Measurements from ENCODE around the gene MFSD6.

Gene MFSD6

GRCh38 chr2:190408538-190409271 is 550 bp downstream of the MFSD6 start:
- POLR2A ChIA-PET = no interaction called here

DNA sequence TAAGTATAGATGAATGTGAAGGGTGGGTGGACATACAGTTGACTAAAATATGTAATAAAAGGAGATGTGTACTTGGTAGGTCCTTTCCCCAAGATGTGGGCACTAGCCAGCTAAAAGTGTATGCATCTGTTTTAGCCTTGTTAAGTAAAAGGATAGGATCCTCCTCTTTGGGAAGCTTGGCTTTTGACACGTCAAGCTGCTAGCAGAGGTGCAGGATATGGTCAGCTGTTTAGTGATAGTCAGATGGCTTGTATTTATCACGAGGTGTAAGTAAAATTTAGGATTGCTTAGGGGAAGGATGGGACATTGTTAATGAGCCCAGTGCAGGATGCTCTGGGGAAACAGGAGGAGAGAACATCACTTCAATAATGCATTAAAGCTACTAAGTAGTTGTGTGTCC is 1.5 kb downstream of the MFSD6 start:
- TF ChIP-seq CTCF (IDR thresholded peaks at IDR 0.05; ENCODE audit: insufficient read depth, low read length, missing control alignments) = no peak
- no peak overlapping the region for H3K4me3 ChIP-seq (ENCODE audit: low read depth, low read length)
- ChIA-PET CTCF (no interaction called here), POLR2A (no interaction called here)
- DNase-seq (ENCODE audit: low read depth, low spot score) = no peak

More at GRCh38 chr2:190408538-190409271, 550 bp downstream of the MFSD6 start:
- no peak for DNase-seq (ENCODE audit: low read depth, low spot score)
- TF ChIP-seq CTCF (IDR thresholded peaks at IDR 0.05; ENCODE audit: insufficient read depth, low read length, missing control alignments) = no peak
- CTCF ChIA-PET = no interaction called here
- H3K4me3 ChIP-seq (ENCODE audit: low read depth, low read length) = peak overlapping the region; percentile 58

DNA sequence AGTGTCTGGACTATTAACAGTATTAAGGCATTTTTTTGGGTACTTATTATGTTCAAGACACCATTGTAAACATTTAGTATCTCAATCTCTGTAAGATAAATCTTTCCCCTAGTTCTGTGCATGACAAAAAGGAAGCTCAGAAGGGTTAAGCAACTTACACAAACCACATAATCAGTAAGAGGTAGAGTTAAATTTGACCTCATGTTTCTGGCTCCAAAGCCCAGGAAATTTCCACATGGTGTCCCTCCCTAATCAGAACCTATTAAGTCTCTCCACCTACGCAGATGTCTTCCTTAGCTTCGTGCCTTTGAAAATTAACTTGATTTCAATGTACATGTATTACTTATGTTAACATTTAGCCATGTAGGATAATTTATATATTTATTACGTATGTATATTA is 2.0 kb downstream of the MFSD6 start:
- no peak for TF ChIP-seq CTCF (IDR thresholded peaks at IDR 0.05; ENCODE audit: insufficient read depth, low read length, missing control alignments)
- CTCF ChIA-PET = no interaction called here
- no peak overlapping the region for H3K4me3 ChIP-seq (ENCODE audit: low read depth, low read length)
- DNase-seq (ENCODE audit: low read depth, low spot score) = no peak
- POLR2A ChIA-PET = interaction anchor here (0.7 kb wide), 1 partner anchor 31 kb away, joined by 3 read pairs; no protein-coding TSS in a partner anchor

DNA sequence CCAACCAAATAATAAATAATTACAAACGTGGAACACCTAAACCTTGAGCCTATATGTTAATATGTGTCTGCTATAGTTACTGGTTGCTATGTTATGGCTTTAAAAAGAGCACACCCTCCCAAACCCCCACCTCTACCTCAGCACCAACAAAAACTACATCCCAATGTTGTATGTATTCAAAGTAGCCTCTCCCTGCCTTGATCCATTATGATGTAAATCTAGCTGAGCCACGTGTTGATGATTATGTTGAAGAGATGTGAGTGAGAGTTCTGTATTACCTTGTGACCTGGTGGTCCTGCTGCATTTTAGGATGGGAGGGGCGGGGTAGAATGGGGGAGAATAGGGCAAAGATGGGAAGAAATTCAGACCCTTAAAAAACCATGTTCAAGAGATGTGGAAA is 4.8 kb downstream of the MFSD6 start:
- H3K4me3 ChIP-seq (ENCODE audit: low read depth, low read length) = no peak overlapping the region
- TF ChIP-seq CTCF (IDR thresholded peaks at IDR 0.05; ENCODE audit: insufficient read depth, low read length, missing control alignments) = no peak
- DNase-seq (ENCODE audit: low read depth, low spot score) = no peak
- POLR2A ChIA-PET = no interaction called here
- CTCF ChIA-PET = no interaction called here

DNA sequence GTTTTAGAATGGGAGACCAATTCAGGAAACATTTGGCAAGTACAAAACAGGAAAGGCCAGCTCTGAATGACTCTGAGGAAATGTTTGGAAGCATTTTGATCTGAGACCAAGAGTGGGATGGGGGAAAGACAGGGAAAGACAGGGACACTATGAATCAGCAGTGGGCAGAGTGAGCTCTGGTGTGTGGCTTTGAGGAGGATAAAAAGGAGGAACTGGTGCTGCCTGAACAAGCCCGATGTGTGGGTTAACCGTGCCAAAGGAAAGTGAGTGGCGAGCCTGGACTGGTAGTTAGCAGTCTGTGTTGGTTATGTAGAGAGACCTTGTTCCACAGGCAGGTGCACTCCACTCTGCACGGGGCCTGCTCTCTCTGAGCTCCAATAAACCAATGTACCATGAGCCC is 5.3 kb downstream of the MFSD6 start:
- no peak for DNase-seq (ENCODE audit: low read depth, low spot score)
- POLR2A ChIA-PET = no interaction called here
- CTCF ChIA-PET = no interaction called here
- no peak for TF ChIP-seq CTCF (IDR thresholded peaks at IDR 0.05; ENCODE audit: insufficient read depth, low read length, missing control alignments)
- no peak overlapping the region for H3K4me3 ChIP-seq (ENCODE audit: low read depth, low read length)

- no peak for TF ChIP-seq CTCF (IDR thresholded peaks at IDR 0.05; ENCODE audit: insufficient read depth, low read length, missing control alignments)
- no peak overlapping the region for H3K4me3 ChIP-seq (ENCODE audit: low read depth, low read length)
- ChIA-PET CTCF (no interaction called here), POLR2A (no interaction called here)
- no peak for DNase-seq (ENCODE audit: low read depth, low spot score)
Observed at GRCh38 chr2:190415251-190415650, 7.1 kb downstream of the MFSD6 start.

Data from AG04449 (cell line).